ENCODE results near the gene EPYC.

DNA sequence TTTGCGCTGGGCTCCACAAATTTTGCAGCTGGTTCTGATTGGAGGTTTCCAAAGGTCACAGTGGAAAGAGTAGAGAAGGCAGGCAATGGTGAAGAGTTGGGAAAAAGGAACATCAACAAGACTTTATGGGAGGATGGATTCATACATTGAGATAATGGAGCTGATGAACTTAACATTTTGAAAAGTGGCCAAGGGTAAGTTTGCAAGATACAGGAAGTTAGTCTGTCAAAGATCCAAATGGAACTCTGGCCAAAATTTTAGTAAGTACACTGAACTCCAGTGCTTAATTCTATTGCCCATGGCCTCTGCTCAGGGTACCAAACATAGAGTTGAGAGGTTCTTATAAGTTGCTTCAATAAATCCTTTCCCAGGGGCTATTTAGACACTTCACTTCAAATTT lies 65.4 kb downstream of the EPYC start:
- TF ChIP-seq, protein P1, sequence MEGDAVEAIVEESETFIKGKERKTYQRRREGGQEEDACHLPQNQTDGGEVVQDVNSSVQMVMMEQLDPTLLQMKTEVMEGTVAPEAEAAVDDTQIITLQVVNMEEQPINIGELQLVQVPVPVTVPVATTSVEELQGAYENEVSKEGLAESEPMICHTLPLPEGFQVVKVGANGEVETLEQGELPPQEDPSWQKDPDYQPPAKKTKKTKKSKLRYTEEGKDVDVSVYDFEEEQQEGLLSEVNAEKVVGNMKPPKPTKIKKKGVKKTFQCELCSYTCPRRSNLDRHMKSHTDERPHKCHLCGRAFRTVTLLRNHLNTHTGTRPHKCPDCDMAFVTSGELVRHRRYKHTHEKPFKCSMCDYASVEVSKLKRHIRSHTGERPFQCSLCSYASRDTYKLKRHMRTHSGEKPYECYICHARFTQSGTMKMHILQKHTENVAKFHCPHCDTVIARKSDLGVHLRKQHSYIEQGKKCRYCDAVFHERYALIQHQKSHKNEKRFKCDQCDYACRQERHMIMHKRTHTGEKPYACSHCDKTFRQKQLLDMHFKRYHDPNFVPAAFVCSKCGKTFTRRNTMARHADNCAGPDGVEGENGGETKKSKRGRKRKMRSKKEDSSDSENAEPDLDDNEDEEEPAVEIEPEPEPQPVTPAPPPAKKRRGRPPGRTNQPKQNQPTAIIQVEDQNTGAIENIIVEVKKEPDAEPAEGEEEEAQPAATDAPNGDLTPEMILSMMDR (conservative IDR thresholded peaks at IDR 0.05; ENCODE audit: low read depth, low read length), result no peak
- TF ChIP-seq EZH2 (IDR thresholded peaks at IDR 0.05; ENCODE audit: low read length, unreplicated experiment), result no peak

Data from PC-3 (cell line).